HEK293T (cell line): ENCODE results near the gene PLA2G12B.

Experiments
- BHLHE40 ChIP-seq: fragments of 450-650 bp; IDR thresholded peaks from 2 replicates; pipeline ENCODE4 v1.6.1; 2016; ENCODE audit warnings: mild to moderate bottlenecking, moderate library complexity, borderline replicate concordance
- FOXA1 ChIP-seq: fragments of 450-650 bp; IDR thresholded peaks from 2 replicates; pipeline ENCODE4 v1.6.1; 2016; ENCODE audit warnings: mild to moderate bottlenecking
- FOXM1 ChIP-seq: fragments of 450-650 bp; IDR thresholded peaks from 2 replicates; pipeline ENCODE4 v1.6.1; 2017; ENCODE audit warnings: mild to moderate bottlenecking, borderline replicate concordance
- NFRKB ChIP-seq: fragments of 450-650 bp; IDR thresholded peaks from 2 replicates; pipeline ENCODE4 v1.6.1; 2016; ENCODE audit warnings: mild to moderate bottlenecking, moderate library complexity
- TARDBP ChIP-seq: fragments of 450-650 bp; IDR thresholded peaks from 2 replicates; pipeline ENCODE4 v1.6.1; 2016

- TF ChIP-seq BHLHE40 (no peak), FOXM1 (no peak), NFRKB (no peak), TARDBP (no peak), FOXA1 (no peak)
Measured at GRCh38 chr10:72956001-72956400, 1.4 kb upstream of the PLA2G12B start.
